ENCODE results near the gene ARID1B. TPM values are rescaled to one million over a fixed set of nuclear protein-coding genes. Genes with fewer than 3 reads are reported as not detected.

ARID1B gene
- total RNA-seq, 1 experiment from 2014 or later = 24.2 TPM

- no peak for ATAC-seq
- Histone ChIP-seq H3K27me3 (ENCODE audit: low read length) (no peaks in the 10 kb centered on the region), H3K4me1 (ENCODE audit: insufficient read depth, low read length) (peaks cover 25% of the 10 kb centered on the region), H3K79me2 (ENCODE audit: low read length) (no peaks in the 10 kb centered on the region), H2AFZ (ENCODE audit: low read length) (no peak overlapping the region), H3K36me3 (ENCODE audit: low read depth, low read length) (peaks cover 10% of the 10 kb centered on the region; the same call in 1 of the 2 replicates), H4K20me1 (ENCODE audit: low read length) (no peaks in the 10 kb centered on the region), H3F3A (ENCODE audit: low read length, unreplicated experiment) (no peaks in the 10 kb centered on the region), H3K4me3 (ENCODE audit: low read length) (no peak overlapping the region), H3K4me2 (ENCODE audit: low read length) (no peak overlapping the region), H3K9ac (ENCODE audit: low read length) (no peak overlapping the region), H3K27ac (ENCODE audit: low read length) (no peak overlapping the region), H3K9me3 (ENCODE audit: low read length) (no peaks in the 10 kb centered on the region), H3K9me2 (replicated peaks; ENCODE audit: low read length) (no peaks in the 10 kb centered on the region)
- ChIA-PET CTCF (no interaction called here), POLR2A (ENCODE audit: unreplicated experiment) (interaction anchor here (0.6 kb wide), 1 partner anchor 118 kb away, joined by 5 read pairs; no protein-coding TSS in a partner anchor)
- intact Hi-C loops (cut with micrococcal nuclease) = no loop called here
- no peak for TF ChIP-seq EZH2 (IDR thresholded peaks at IDR 0.05; ENCODE audit: low read length, unreplicated experiment)
- TF ChIP-seq, protein P1, sequence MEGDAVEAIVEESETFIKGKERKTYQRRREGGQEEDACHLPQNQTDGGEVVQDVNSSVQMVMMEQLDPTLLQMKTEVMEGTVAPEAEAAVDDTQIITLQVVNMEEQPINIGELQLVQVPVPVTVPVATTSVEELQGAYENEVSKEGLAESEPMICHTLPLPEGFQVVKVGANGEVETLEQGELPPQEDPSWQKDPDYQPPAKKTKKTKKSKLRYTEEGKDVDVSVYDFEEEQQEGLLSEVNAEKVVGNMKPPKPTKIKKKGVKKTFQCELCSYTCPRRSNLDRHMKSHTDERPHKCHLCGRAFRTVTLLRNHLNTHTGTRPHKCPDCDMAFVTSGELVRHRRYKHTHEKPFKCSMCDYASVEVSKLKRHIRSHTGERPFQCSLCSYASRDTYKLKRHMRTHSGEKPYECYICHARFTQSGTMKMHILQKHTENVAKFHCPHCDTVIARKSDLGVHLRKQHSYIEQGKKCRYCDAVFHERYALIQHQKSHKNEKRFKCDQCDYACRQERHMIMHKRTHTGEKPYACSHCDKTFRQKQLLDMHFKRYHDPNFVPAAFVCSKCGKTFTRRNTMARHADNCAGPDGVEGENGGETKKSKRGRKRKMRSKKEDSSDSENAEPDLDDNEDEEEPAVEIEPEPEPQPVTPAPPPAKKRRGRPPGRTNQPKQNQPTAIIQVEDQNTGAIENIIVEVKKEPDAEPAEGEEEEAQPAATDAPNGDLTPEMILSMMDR (conservative IDR thresholded peaks at IDR 0.05; ENCODE audit: low read depth, low read length) = no peak
- DNase-seq = no peak
- BruUV-seq (replicated peaks) = no TSS peak
Measured at GRCh38 chr6:157186785-157187181, 409.6 kb downstream of the ARID1B start.

DNA sequence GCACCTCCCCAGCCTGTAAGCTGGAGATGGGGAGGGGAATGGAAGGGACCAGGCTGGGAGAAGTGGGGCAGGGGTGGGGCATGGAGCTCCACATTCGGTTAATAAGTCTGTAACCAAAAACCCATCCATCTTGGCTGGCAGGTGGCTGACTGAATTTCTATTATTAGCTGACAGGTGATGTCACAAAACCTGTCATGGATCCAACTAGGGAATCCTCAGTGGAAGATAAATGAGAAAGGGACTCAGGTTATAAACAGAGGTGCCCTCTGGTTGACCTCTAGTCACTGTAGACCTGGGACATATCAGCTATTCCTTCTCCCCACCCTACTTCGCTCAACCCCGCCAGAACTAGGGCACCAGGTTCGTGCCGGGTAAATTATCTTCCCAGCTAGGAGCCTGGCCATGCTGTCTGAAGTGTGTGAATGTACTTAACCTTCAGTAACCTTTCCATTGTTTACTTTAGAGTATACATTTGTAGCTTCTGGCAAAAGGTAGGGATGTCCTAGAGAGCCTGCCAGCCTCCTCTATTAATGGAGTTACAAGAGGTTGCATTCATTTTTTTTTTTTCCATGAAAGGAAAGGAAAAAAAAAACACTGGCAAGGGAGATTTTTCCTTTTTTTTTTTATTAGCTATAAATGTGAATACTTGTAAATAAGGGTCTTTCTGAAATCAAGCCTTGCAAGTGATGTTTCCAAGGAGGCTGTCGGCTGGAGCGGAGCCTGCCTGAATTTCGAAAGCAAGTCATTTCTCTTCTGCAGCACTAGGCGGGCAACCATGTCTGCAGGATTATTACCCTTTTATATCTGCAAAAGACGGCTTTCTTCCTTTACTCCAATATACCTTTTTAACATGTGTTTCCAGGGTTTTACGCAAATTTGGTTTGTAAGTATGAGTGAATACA lies 410.3 kb downstream of the ARID1B start:
- CTCF ChIA-PET = interaction anchor here (0.7 kb wide), 1 partner anchor 453 kb away, joined by 3 read pairs; no protein-coding TSS in a partner anchor
- Histone ChIP-seq H3K4me3 (ENCODE audit: low read length) (no peak overlapping the region), H3K36me3 (ENCODE audit: low read depth, low read length) (peaks cover 10% of the 10 kb centered on the region; the same call in 1 of the 2 replicates), H3K9me2 (replicated peaks; ENCODE audit: low read length) (no peaks in the 10 kb centered on the region), H3K4me1 (ENCODE audit: insufficient read depth, low read length) (peaks cover 19% of the 10 kb centered on the region), H3K27me3 (ENCODE audit: low read length) (no peaks in the 10 kb centered on the region), H2AFZ (ENCODE audit: low read length) (no peak overlapping the region), H3K9me3 (ENCODE audit: low read length) (no peaks in the 10 kb centered on the region), H4K20me1 (ENCODE audit: low read length) (no peaks in the 10 kb centered on the region), H3K79me2 (ENCODE audit: low read length) (no peaks in the 10 kb centered on the region), H3K9ac (ENCODE audit: low read length) (no peak overlapping the region), H3K27ac (ENCODE audit: low read length) (no peak overlapping the region), H3K4me2 (ENCODE audit: low read length) (no peak overlapping the region), H3F3A (ENCODE audit: low read length, unreplicated experiment) (no peaks in the 10 kb centered on the region)
- POLR2A ChIA-PET (ENCODE audit: unreplicated experiment) = interaction anchor here (0.6 kb wide), 1 partner anchor 119 kb away, joined by 5 read pairs; no protein-coding TSS in a partner anchor
- BruUV-seq (replicated peaks) = no TSS peak
- no peak for TF ChIP-seq EZH2 (IDR thresholded peaks at IDR 0.05; ENCODE audit: low read length, unreplicated experiment)
- TF ChIP-seq, protein P1 (conservative IDR thresholded peaks at IDR 0.05; ENCODE audit: low read depth, low read length) = no peak
- intact Hi-C loops (cut with micrococcal nuclease) = no loop called here
- DNase-seq (peak; percentile 7), ATAC-seq (peak; percentile 62)

DNA sequence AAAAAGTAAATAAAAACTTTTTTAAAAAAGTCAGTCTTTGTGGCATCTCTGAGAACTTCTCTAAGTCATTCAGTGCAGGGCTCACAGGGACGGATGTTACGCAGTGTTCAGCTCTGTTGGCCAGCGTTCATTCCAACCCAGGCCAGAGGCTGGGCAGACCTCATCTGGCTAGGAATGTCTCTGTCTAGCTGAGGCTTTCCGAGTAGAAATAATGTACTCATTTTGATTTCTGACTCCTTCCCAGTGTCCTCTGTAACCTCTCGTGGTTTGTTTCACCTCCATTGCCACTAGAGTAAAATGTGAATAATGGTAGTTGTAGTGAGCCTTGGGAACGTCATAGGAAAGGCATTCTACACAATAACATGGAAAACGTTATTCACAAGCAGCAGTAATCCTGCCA lies 411.0 kb downstream of the ARID1B start:
- H3K4me2 ChIP-seq (ENCODE audit: low read length) = no peak overlapping the region

More for the DNA sequence above, 411.0 kb downstream of the ARID1B start:
- intact Hi-C loops (cut with micrococcal nuclease) = no loop called here
- H3K4me1 ChIP-seq (ENCODE audit: insufficient read depth, low read length) = peaks cover 18% of the 10 kb centered on the region
- no peak overlapping the region for H3K4me3 ChIP-seq (ENCODE audit: low read length)
- no peak overlapping the region for H2AFZ ChIP-seq (ENCODE audit: low read length)
- ChIA-PET POLR2A (ENCODE audit: unreplicated experiment) (no interaction called here), CTCF (interaction anchor here (0.7 kb wide), 1 partner anchor 452 kb away, joined by 3 read pairs; no protein-coding TSS in a partner anchor)
- H3K27me3 ChIP-seq (ENCODE audit: low read length) = no peaks in the 10 kb centered on the region
- TF ChIP-seq, protein P1 (conservative IDR thresholded peaks at IDR 0.05; ENCODE audit: low read depth, low read length) = no peak
- TF ChIP-seq EZH2phosphoT487 (IDR thresholded peaks at IDR 0.05; ENCODE audit: borderline replicate concordance, low read length) = no peak
- TF ChIP-seq EZH2 (IDR thresholded peaks at IDR 0.05; ENCODE audit: low read length, unreplicated experiment) = no peak
- H3K27ac ChIP-seq (ENCODE audit: low read length) = no peak overlapping the region
- ATAC-seq (no peak), DNase-seq (no peak)
- no peaks in the 10 kb centered on the region for H3K9me2 ChIP-seq (replicated peaks; ENCODE audit: low read length)
- no peaks in the 10 kb centered on the region for H3K79me2 ChIP-seq (ENCODE audit: low read length)
- peaks cover 10% of the 10 kb centered on the region; the same call in 1 of the 2 replicates for H3K36me3 ChIP-seq (ENCODE audit: low read depth, low read length)
- BruUV-seq (replicated peaks) = no TSS peak
- H4K20me1 ChIP-seq (ENCODE audit: low read length) = no peaks in the 10 kb centered on the region
- H3K9ac ChIP-seq (ENCODE audit: low read length) = no peak overlapping the region
- no peaks in the 10 kb centered on the region for H3F3A ChIP-seq (ENCODE audit: low read length, unreplicated experiment)
- H3K9me3 ChIP-seq (ENCODE audit: low read length) = no peaks in the 10 kb centered on the region
